ENCODE results near the gene TP53RK.

Gene TP53RK

GRCh38 chr20:46671866-46672542 is 17.2 kb downstream of the TP53RK start:
- no peak overlapping the region for H4K12ac ChIP-seq (ENCODE audit: low read depth, low read length)
- H3K4me1 ChIP-seq (ENCODE audit: control insufficient read depth in 1 of 2, insufficient read depth in 2 of 2, low read length in 2 of 2), result no peaks in the 10 kb centered on the region
- no peak overlapping the region for H3K4me2 ChIP-seq (ENCODE audit: low read length)
- no peaks in the 10 kb centered on the region for H3K79me1 ChIP-seq (ENCODE audit: low read length)
- H3K9me3 ChIP-seq (ENCODE audit: insufficient read depth, low read depth, low read length), result peaks cover 5% of the 10 kb centered on the region
- H3K27me3 ChIP-seq (ENCODE audit: insufficient read depth, low read length), result no peaks in the 10 kb centered on the region
- no peak overlapping the region for H2BK5ac ChIP-seq (ENCODE audit: low read depth, low read length, poor library complexity)
- no peak overlapping the region for H2AK5ac ChIP-seq (ENCODE audit: low read length)
- H3K9ac ChIP-seq (ENCODE audit: low read length), result no peak overlapping the region
- H3K18ac ChIP-seq (ENCODE audit: low read length), result no peak overlapping the region
- H3K14ac ChIP-seq (ENCODE audit: low read length), result no peak overlapping the region
- H3K4ac ChIP-seq (ENCODE audit: low read depth, low read length), result no peak overlapping the region
- DNase-seq, result no peak
- no peak overlapping the region for H2AFZ ChIP-seq (ENCODE audit: insufficient read depth, low read length, poor library complexity)
- no peak overlapping the region for H4K91ac ChIP-seq (ENCODE audit: low read depth, low read length)
- no peak overlapping the region for H2BK120ac ChIP-seq (ENCODE audit: insufficient read depth, low read length, poor library complexity)
- no peak overlapping the region for H3K27ac ChIP-seq (ENCODE audit: low read depth, low read length)
- no peak overlapping the region for H3K4me3 ChIP-seq (ENCODE audit: low read depth, low read length)
- no peaks in the 10 kb centered on the region for H3K36me3 ChIP-seq (ENCODE audit: control insufficient read depth in 1 of 2, insufficient read depth in 2 of 2, low read length in 2 of 2)
- no peak overlapping the region for H3K23ac ChIP-seq (ENCODE audit: low read length)
- no peaks in the 10 kb centered on the region for H3K79me2 ChIP-seq (ENCODE audit: control insufficient read depth, insufficient read depth, low read length, poor library complexity)
- no peak overlapping the region for H4K8ac ChIP-seq (ENCODE audit: low read depth, low read length)
- no peak overlapping the region for H2BK12ac ChIP-seq (ENCODE audit: low read length)
- no CpG with 5 or more reads among the region's 3 CpGs for WGBS (ENCODE audit: extremely low coverage, insufficient coverage, insufficient read length)

GRCh38 chr20:46670585-46671584 is 18.4 kb downstream of the TP53RK start:
- Histone ChIP-seq H3K4me2 (ENCODE audit: low read length) (no peak overlapping the region), H3K4me3 (ENCODE audit: low read depth, low read length) (no peak overlapping the region), H3K27me3 (ENCODE audit: insufficient read depth, low read length) (no peaks in the 10 kb centered on the region), H2AK5ac (ENCODE audit: low read length) (no peak overlapping the region), H4K12ac (ENCODE audit: low read depth, low read length) (no peak overlapping the region), H3K23ac (ENCODE audit: low read length) (no peak overlapping the region), H2BK5ac (ENCODE audit: low read depth, low read length, poor library complexity) (no peak overlapping the region), H2BK12ac (ENCODE audit: low read length) (no peak overlapping the region), H3K18ac (ENCODE audit: low read length) (no peak overlapping the region), H3K9me3 (ENCODE audit: insufficient read depth, low read depth, low read length) (peaks cover 5% of the 10 kb centered on the region), H3K79me2 (ENCODE audit: control insufficient read depth, insufficient read depth, low read length, poor library complexity) (no peaks in the 10 kb centered on the region), H3K79me1 (ENCODE audit: low read length) (no peaks in the 10 kb centered on the region), H2BK120ac (ENCODE audit: insufficient read depth, low read length, poor library complexity) (no peak overlapping the region), H4K8ac (ENCODE audit: low read depth, low read length) (no peak overlapping the region), H2AFZ (ENCODE audit: insufficient read depth, low read length, poor library complexity) (no peak overlapping the region), H3K14ac (ENCODE audit: low read length) (no peak overlapping the region), H3K4ac (ENCODE audit: low read depth, low read length) (no peak overlapping the region), H3K4me1 (ENCODE audit: control insufficient read depth in 1 of 2, insufficient read depth in 2 of 2, low read length in 2 of 2) (no peaks in the 10 kb centered on the region), H3K27ac (ENCODE audit: low read depth, low read length) (no peak overlapping the region), H3K36me3 (ENCODE audit: control insufficient read depth in 1 of 2, insufficient read depth in 2 of 2, low read length in 2 of 2) (no peaks in the 10 kb centered on the region), H3K9ac (ENCODE audit: low read length) (no peak overlapping the region), H4K91ac (ENCODE audit: low read depth, low read length) (no peak overlapping the region)
- no peak for DNase-seq
- WGBS (ENCODE audit: extremely low coverage, insufficient coverage, insufficient read length), result no CpG with 5 or more reads among the region's 3 CpGs

GRCh38 chr20:46670228-46670584 is 19.0 kb downstream of the TP53RK start:
- no peak overlapping the region for H4K91ac ChIP-seq (ENCODE audit: low read depth, low read length)
- no peak overlapping the region for H2BK120ac ChIP-seq (ENCODE audit: insufficient read depth, low read length, poor library complexity)
- no peaks in the 10 kb centered on the region for H3K36me3 ChIP-seq (ENCODE audit: control insufficient read depth in 1 of 2, insufficient read depth in 2 of 2, low read length in 2 of 2)
- no peak overlapping the region for H3K23ac ChIP-seq (ENCODE audit: low read length)
- WGBS (ENCODE audit: extremely low coverage, insufficient coverage, insufficient read length), result no CpG with 5 or more reads among the region's 2 CpGs
- no peaks in the 10 kb centered on the region for H3K79me1 ChIP-seq (ENCODE audit: low read length)
- H3K14ac ChIP-seq (ENCODE audit: low read length), result no peak overlapping the region
- H3K27ac ChIP-seq (ENCODE audit: low read depth, low read length), result no peak overlapping the region
- peaks cover 5% of the 10 kb centered on the region for H3K9me3 ChIP-seq (ENCODE audit: insufficient read depth, low read depth, low read length)
- no peak overlapping the region for H3K4me3 ChIP-seq (ENCODE audit: low read depth, low read length)
- H3K4ac ChIP-seq (ENCODE audit: low read depth, low read length), result no peak overlapping the region
- no peaks in the 10 kb centered on the region for H3K79me2 ChIP-seq (ENCODE audit: control insufficient read depth, insufficient read depth, low read length, poor library complexity)
- no peak overlapping the region for H4K12ac ChIP-seq (ENCODE audit: low read depth, low read length)
- no peaks in the 10 kb centered on the region for H3K27me3 ChIP-seq (ENCODE audit: insufficient read depth, low read length)
- H2BK5ac ChIP-seq (ENCODE audit: low read depth, low read length, poor library complexity), result no peak overlapping the region
- no peaks in the 10 kb centered on the region for H3K4me1 ChIP-seq (ENCODE audit: control insufficient read depth in 1 of 2, insufficient read depth in 2 of 2, low read length in 2 of 2)
- no peak overlapping the region for H2AK5ac ChIP-seq (ENCODE audit: low read length)
- H3K18ac ChIP-seq (ENCODE audit: low read length), result no peak overlapping the region
- no peak overlapping the region for H3K4me2 ChIP-seq (ENCODE audit: low read length)
- DNase-seq, result no peak
- H4K8ac ChIP-seq (ENCODE audit: low read depth, low read length), result no peak overlapping the region
- H2AFZ ChIP-seq (ENCODE audit: insufficient read depth, low read length, poor library complexity), result no peak overlapping the region
- H2BK12ac ChIP-seq (ENCODE audit: low read length), result no peak overlapping the region
- H3K9ac ChIP-seq (ENCODE audit: low read length), result no peak overlapping the region

- no peak overlapping the region for H4K8ac ChIP-seq (ENCODE audit: low read depth, low read length)
- H3K4ac ChIP-seq (ENCODE audit: low read depth, low read length), result no peak overlapping the region
- H3K4me1 ChIP-seq (ENCODE audit: control insufficient read depth in 1 of 2, insufficient read depth in 2 of 2, low read length in 2 of 2), result no peaks in the 10 kb centered on the region
- no peaks in the 10 kb centered on the region for H3K27me3 ChIP-seq (ENCODE audit: insufficient read depth, low read length)
- no peak overlapping the region for H3K4me2 ChIP-seq (ENCODE audit: low read length)
- H3K14ac ChIP-seq (ENCODE audit: low read length), result no peak overlapping the region
- no CpG with 5 or more reads among the region's 6 CpGs for WGBS (ENCODE audit: extremely low coverage, insufficient coverage, insufficient read length)
- peak in 1 of 2 donors; percentile 58 for DNase-seq
- no peak overlapping the region for H4K12ac ChIP-seq (ENCODE audit: low read depth, low read length)
- no peak overlapping the region for H3K9ac ChIP-seq (ENCODE audit: low read length)
- no peak overlapping the region for H2BK12ac ChIP-seq (ENCODE audit: low read length)
- no peaks in the 10 kb centered on the region for H3K79me1 ChIP-seq (ENCODE audit: low read length)
- H3K18ac ChIP-seq (ENCODE audit: low read length), result no peak overlapping the region
- H4K91ac ChIP-seq (ENCODE audit: low read depth, low read length), result no peak overlapping the region
- no peaks in the 10 kb centered on the region for H3K79me2 ChIP-seq (ENCODE audit: control insufficient read depth, insufficient read depth, low read length, poor library complexity)
- no peak overlapping the region for H2BK120ac ChIP-seq (ENCODE audit: insufficient read depth, low read length, poor library complexity)
- H2BK5ac ChIP-seq (ENCODE audit: low read depth, low read length, poor library complexity), result no peak overlapping the region
- no peak overlapping the region for H2AFZ ChIP-seq (ENCODE audit: insufficient read depth, low read length, poor library complexity)
- H3K9me3 ChIP-seq (ENCODE audit: insufficient read depth, low read depth, low read length), result peaks cover 2% of the 10 kb centered on the region
- H3K36me3 ChIP-seq (ENCODE audit: control insufficient read depth in 1 of 2, insufficient read depth in 2 of 2, low read length in 2 of 2), result no peaks in the 10 kb centered on the region
- H3K27ac ChIP-seq (ENCODE audit: low read depth, low read length), result no peak overlapping the region
- H3K23ac ChIP-seq (ENCODE audit: low read length), result no peak overlapping the region
- H2AK5ac ChIP-seq (ENCODE audit: low read length), result no peak overlapping the region
- H3K4me3 ChIP-seq (ENCODE audit: low read depth, low read length), result no peak overlapping the region
Measured at GRCh38 chr20:46666818-46667515, 22.3 kb downstream of the TP53RK start.

All from trophoblast cell (in vitro differentiated cells and primary cell).